Adrenal gland (tissue), 5 donors: ENCODE data around the gene CCDC6.

Source experiments
- POLR2A ChIP-seq, 2 donors: fragments of 450-650 bp; IDR thresholded peaks; one replicate each; pipeline ENCODE4 v1.6.1; 2017; ENCODE audit warnings: antibody characterized with exemption in 2 of 2, mild to moderate bottlenecking in 2 of 2, moderate library complexity in 1 of 2
- TF ChIP-seq, protein P1 (sequence below), 6 experiments: fragments of 450-650 bp in 4 of 6; fragments of 200-600 bp in 2 of 6; sonication (generic) in 1 of 6; IDR thresholded peaks; 1 replicate in 5 of 6; 2 replicates in 1 of 6; pipeline versions ENCODE4 v1.5.1 to v1.8.0; 2016 to 2021; ENCODE audit warnings: antibody characterized with exemption in 6 of 6, mild to moderate bottlenecking in 2 of 6, moderate library complexity in 1 of 6
- donor health status: DM: no; HTN: no; CAD: no.

DNA sequence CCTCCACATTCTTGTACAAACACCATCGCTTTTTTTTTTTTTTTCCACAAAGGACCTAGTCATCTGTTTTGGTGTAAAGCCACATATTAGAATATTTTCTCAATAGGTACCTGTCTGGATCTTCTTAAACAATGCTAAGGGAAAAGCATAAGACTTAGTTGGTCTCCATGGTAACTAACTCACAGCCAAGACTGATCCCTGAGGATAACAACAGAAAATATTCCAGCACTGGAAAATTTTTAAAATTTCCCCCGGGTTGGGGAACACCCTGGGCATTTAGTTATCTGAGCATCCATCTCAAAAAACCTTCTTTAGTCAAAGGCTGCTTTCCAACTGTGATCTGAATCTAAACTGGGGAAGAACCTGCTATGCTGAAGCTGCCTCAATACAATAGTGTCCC is 43.7 kb upstream of the CCDC6 start:
- TF ChIP-seq, protein P1, sequence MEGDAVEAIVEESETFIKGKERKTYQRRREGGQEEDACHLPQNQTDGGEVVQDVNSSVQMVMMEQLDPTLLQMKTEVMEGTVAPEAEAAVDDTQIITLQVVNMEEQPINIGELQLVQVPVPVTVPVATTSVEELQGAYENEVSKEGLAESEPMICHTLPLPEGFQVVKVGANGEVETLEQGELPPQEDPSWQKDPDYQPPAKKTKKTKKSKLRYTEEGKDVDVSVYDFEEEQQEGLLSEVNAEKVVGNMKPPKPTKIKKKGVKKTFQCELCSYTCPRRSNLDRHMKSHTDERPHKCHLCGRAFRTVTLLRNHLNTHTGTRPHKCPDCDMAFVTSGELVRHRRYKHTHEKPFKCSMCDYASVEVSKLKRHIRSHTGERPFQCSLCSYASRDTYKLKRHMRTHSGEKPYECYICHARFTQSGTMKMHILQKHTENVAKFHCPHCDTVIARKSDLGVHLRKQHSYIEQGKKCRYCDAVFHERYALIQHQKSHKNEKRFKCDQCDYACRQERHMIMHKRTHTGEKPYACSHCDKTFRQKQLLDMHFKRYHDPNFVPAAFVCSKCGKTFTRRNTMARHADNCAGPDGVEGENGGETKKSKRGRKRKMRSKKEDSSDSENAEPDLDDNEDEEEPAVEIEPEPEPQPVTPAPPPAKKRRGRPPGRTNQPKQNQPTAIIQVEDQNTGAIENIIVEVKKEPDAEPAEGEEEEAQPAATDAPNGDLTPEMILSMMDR (IDR thresholded peaks at IDR 0.05): no peak
- no peak for TF ChIP-seq POLR2A (IDR thresholded peaks at IDR 0.05)
